ENCODE results near the gene GAL. TPM values are rescaled to one million over a fixed set of nuclear protein-coding genes. Genes with fewer than 3 reads are reported as not detected.
A peak's percentile ranks its signal among the peaks of the same experiment; 100 is the strongest.
"Not testable (repeated sequence)": the region's sequence is repeated elsewhere in the genome, so short reads cannot be mapped to it uniquely, and the experiment has no call there.

The GAL gene, protein sequence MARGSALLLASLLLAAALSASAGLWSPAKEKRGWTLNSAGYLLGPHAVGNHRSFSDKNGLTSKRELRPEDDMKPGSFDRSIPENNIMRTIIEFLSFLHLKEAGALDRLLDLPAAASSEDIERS
- total RNA-seq, result 0.30 TPM
- long read RNA-seq, result 0 reads

DNA sequence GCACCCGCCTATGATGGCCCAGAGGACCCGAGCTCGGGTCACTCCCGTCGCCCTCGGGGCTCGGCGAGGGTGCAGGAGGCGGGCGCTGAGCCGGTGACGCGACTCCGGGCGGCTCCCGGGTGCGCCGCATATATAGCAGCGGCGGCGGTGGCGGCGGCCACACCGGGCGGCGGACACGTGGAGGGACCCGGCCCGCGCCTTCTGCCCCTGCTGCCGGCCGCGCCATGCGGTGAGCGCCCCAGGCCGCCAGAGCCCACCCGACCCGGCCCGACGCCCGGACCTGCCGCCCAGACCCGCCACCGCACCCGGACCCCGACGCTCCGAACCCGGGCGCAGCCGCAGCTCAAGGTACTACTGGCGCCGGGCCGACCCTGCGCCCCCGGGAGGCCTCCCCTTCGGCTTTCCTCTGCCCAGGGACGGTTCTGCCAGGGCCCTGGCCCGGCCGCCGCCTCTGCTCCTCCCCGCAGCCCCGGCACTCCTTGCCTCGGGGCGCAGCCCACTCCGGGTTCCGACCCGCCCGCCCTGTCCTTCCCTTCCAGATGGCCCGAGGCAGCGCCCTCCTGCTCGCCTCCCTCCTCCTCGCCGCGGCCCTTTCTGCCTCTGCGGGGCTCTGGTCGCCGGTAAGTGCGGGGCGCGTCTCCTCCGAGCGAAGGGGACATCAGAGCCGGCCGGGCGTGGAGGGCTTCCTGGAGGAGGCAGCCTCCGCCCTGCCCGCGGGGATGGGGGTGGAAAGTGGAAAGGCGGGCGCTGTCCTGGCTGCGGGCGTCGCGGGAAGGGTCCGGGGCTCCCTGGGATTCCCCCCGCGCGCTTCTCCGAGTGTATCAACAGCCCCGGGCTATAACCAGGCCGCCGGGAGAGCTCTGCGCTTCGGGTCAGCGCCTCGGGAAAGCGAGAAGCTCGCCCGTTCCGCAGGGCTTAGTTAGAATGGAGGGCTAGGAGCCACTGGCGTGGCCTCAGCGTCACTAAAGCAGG lies at the start of gene GAL:
TSS of gene GAL (plus strand) at position 160 of the 972 bp plus-strand sequence. CDS start at position 540, 380 bp downstream.
- intact Hi-C loops (cut with DNase I), result no loop called here
- DNase-seq (ENCODE audit: low spot score), result peak; percentile 69

DNA sequence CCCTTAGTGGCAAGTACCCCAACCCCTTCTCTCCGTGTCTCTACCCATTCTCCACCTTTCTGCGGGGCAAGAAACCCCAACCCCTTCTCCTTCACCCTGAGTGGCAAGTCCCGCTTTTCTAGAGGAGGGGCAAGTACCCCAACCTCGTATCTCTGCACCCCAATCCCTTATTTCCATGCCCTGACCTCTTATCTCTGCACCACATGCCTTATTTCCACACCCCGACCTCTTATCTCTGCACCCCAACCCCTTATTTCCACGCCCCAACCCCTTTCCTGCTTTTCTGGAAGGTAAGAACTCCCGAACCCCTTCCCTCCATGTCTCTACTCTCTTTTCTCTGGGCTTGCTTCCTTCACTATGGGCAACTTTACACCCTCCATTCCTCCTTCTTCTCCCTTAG lies 49.7 kb upstream of the GAL start:
- intact Hi-C loops (cut with DNase I); DNase-seq (ENCODE audit: low spot score): not testable (repeated sequence)

DNA sequence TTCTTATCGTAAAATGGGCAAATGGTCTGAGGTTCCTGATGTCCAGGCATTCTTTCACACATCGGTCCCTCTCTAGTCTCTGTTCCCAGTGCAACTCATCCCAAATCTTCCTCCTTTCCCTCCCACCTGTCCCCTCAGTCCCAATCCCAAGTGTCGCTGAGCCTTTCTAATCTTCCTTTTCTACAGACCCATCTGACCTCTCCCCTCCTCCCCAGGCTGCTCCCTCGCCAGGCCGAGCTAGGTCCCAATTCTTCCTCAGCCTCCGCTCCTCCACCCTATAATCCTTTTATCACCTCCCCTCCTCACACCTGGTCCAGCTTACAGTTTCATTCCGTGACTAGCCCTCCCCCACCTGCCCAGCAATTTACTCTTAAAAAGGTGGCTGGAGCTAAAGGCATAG lies 49.2 kb upstream of the GAL start:
- intact Hi-C loops (cut with DNase I); DNase-seq (ENCODE audit: low spot score): not testable (repeated sequence)

DNA sequence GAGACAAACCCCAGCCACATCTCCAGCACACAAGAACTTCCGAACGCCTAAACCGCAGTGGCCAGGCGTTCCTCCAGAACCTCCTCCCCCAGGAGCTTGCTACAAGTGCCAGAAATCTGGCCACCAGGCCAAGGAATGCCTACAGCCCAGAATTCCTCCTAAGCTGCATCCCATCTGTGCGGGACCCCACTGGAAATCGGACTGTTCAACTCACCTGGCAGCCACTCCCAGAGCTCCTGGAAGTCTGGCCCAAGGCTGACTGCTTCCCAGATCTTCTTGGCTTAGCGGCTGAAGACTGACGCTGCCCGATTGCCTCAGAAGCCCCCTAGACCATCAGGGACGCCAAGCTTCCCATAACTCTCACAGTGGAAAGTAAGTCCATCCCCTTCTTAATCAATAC lies 48.5 kb upstream of the GAL start:
- intact Hi-C loops (cut with DNase I), result not testable (repeated sequence)

DNA sequence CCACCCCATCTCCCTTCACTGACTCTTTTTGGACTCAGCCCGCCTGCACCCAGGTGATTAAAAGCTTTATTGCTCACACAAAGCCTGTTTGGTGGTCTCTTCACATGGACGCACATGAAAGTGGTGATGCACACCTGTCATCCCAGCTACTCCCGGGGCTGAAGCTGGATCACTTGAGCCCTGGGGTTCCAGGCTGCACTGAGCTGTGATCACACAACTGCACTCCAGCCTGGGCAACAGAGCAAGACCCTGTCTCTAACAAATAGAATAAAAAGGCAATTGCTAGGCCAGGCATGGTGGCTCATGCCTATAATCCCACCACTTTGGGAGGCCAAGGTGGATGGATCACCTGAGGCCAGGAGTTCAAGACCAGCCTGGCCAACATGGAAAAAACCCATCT lies 45.0 kb upstream of the GAL start:
- DNase-seq (ENCODE audit: low spot score); intact Hi-C loops (cut with DNase I): not testable (repeated sequence)

More for the DNA sequence above, 48.5 kb upstream of the GAL start:
- DNase-seq (ENCODE audit: low spot score), result not testable (repeated sequence)

DNA sequence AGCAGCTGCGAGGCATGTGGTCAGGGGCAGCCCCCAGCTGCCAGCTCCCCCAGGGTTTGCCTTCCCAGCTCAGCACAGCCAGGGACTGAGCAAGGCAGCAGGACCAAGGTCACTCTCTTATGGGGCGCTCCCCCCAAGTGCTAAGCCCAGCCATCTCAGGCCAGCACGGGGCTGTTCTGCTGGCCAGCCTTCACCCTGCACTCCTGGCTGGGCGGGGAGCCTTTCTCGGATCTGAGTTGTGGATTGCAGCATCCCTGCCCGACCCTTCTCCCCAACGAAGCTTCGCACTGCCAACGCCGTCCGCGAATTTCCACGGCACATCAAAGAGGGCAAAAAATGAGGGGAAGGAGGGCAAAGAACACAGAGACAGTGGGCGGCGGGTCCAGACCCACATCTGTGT lies 42.5 kb upstream of the GAL start:
- DNase-seq (ENCODE audit: low spot score), result no peak
- intact Hi-C loops (cut with DNase I), result loop anchor here (10.0 kb wide), 1 partner anchor 223 kb away; no protein-coding TSS in a partner anchor

DNA sequence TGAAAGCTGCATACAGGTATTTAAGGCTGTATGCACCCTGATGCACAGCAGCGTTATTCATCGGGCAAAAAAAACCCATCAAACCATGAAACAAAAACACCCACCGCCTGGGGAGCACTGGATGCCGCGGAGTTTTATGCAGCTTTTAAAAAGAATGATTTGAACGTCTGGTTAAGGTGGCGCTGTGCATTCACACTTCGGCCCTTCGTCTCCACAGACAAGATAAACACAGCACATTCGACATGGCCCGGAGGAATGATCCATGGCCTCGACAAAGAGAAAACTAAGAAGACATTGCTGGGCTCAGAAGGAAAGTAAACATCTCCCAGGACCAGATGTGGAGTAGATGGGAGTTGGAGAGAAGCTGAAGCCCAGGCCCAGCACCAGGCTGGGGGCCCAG lies 40.8 kb upstream of the GAL start:
- DNase-seq (ENCODE audit: low spot score), result no peak
- intact Hi-C loops (cut with DNase I), result loop anchor here (10.0 kb wide), 1 partner anchor 221 kb away; no protein-coding TSS in a partner anchor

DNA sequence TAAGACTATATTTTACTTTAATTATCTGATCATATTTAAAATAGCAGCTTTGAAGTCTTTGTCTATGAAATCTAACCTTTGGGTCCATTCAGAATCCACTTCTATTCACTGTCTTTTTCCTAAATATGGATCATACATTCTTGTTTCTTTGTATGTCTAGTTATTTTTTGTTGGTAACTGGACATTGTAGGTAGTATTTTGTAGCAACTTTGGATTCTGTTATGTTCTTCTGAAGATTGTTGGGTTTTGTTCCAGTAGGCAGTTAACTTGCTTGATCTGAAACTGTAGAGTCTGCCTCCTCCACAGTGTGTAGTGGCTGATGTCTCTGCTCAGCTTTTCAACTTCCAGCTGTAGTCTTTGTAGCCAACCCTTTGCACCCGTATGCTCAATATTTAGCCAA lies 37.5 kb upstream of the GAL start:
- intact Hi-C loops (cut with DNase I), result loop anchor here (10.0 kb wide), 1 partner anchor 218 kb away; no protein-coding TSS in a partner anchor
- DNase-seq (ENCODE audit: low spot score), result no peak

DNA sequence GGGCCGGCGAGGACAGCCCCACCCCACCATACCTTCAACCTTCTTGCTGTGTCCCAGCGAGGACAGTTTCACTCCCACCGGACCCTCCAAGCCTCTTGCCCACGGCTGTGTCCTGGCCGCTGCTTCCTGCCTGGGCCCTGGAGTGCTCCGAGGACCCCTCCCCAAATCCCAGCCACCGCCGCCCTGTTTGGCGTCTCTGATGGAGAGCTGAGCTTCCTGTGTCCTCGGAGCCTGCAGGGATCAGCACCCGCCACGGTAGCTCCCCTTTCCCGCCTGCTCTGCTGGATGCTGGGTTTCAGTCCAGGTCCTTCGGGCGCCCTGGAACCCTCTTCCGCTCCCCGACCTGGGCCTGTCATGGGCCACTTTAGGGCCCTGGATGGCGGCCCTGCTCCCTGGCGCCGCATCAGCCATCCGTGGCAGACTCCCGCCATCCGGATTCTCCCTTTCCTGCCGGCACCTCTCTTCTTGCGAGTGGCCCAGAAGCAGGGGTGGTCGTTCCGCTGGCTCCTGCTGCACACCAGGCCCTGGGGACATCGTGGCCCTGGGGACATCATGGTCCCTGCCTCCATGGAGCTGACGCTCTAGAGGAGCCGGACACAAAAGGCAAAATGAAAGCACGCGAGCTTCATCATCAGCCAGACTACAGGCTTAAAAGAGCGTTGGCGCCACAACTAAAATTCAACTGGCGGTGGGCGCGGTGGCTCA lies 34.3 kb upstream of the GAL start:
- intact Hi-C loops (cut with DNase I), result loop anchor here (10.0 kb wide), 1 partner anchor 215 kb away; no protein-coding TSS in a partner anchor
- DNase-seq (ENCODE audit: low spot score), result peak; percentile 63

DNA sequence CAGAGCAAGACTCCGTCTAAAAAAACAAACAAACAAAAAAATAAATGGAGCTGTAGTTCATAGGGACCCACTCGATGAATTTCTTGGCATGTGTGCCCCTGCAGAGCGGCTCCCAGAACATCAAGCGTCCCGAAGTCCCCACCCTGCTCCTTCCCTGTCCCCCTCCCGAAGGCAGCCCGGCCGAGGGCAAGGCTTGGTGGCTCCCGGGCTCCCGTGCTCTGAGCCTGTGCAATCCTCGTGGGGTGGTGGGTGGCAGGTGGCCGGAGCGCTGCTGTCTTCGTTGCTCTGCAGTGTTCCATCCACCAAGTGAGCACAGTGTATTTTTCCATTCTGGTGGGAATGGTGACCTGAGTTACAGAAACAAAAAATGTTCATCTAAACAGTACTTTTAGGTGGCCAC lies 33.5 kb upstream of the GAL start:
- no peak for DNase-seq (ENCODE audit: low spot score)
- intact Hi-C loops (cut with DNase I), result no loop called here

DNA sequence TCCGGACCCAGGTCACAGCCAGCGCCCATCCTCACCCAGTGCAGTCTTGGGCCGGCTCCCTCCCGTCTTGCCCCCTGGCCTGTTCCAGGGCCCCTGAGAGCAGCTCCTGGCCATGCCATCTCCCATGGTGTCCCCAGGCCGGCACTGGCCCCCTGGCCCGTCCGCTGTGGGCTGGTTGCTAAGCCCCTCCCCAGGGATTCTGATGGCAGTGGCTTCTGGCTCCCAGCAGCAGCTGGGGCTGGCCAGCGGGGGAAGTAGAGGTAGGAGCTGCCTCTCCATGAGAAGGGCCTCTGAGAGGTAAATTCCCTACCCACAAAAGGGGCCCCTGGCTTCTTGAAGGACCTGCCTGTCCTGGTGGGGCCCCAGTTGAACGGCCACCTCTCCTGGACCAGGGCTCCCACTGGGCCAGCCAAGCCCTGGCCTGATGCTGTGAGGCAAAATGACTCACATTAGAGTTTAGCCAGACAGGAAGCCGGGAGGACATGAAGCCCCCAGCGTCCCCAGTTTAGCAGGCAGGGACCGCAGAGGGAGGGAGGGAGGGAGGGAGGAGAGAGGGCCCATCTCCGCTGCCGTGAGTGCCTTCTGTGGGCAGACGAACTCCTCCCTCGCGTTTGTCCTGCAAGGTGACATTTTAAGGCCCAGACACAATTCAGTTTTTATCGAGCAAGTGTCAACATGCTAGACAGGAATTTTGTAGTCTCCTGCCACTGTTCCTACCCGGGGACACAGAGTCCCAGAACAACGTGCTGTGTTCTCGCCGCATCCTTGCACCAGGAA lies 32.9 kb upstream of the GAL start:
- intact Hi-C loops (cut with DNase I), result no loop called here
- no peak for DNase-seq (ENCODE audit: low spot score)

DNA sequence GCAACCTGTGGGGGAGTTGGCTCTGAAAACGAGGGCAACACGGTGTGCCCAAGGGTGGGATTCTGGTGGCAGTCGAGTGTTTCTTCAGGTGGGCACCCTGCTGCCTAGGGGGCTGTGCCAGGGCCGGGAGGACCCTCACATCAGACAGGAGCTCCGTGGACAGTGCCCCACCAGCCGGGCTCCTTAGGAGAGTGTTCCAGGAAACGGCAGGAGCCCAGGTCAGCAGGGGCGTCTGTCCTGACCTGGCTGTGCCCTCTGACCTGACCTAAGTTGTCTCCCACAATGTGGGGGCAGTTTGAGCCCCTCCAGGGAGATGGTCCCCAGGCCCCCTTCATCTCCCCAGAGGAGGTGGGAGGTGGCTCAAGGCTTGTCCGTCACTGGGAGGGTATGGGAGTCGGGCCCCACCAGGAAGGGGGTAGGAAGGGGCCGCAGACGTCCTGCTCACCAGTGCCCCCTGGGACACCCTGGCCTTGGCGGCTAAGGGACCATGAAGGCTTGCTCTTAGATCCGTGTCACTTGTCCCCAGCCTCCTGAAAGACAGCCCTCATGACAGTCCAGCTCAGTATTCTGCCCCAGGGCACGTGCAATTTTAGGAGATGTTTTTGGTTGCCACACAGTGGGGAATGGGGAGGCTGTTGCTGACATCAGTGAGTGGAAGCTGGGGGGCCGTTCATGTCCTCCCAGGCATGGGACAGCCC lies 32.2 kb upstream of the GAL start:
- no peak for DNase-seq (ENCODE audit: low spot score)
- intact Hi-C loops (cut with DNase I), result no loop called here

DNA sequence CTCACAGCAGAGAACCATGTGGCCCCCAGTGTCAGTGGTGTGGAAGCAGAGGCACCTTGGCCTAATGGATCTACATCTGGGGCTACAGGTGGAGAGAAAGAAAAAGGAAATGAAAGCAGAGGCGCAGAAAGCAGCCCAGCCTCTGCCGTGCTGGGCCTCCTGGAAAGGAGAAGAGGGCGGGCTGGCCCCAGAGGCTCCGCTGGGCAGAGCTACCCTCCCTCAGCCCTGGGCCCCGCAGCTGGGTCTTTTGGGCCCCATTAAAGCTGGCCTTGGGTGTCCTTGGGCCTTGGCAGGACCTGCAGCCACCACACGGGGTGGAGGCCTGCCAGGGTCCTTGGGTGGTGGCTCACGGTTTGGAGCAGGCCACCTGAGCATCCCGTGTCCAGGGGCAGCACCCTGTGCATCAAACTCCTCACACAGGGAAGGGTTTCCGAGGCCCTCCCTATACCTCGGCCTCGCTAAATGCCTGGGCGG lies 31.6 kb upstream of the GAL start:
- intact Hi-C loops (cut with DNase I), result no loop called here
- peak; percentile 60 for DNase-seq (ENCODE audit: low spot score)

DNA sequence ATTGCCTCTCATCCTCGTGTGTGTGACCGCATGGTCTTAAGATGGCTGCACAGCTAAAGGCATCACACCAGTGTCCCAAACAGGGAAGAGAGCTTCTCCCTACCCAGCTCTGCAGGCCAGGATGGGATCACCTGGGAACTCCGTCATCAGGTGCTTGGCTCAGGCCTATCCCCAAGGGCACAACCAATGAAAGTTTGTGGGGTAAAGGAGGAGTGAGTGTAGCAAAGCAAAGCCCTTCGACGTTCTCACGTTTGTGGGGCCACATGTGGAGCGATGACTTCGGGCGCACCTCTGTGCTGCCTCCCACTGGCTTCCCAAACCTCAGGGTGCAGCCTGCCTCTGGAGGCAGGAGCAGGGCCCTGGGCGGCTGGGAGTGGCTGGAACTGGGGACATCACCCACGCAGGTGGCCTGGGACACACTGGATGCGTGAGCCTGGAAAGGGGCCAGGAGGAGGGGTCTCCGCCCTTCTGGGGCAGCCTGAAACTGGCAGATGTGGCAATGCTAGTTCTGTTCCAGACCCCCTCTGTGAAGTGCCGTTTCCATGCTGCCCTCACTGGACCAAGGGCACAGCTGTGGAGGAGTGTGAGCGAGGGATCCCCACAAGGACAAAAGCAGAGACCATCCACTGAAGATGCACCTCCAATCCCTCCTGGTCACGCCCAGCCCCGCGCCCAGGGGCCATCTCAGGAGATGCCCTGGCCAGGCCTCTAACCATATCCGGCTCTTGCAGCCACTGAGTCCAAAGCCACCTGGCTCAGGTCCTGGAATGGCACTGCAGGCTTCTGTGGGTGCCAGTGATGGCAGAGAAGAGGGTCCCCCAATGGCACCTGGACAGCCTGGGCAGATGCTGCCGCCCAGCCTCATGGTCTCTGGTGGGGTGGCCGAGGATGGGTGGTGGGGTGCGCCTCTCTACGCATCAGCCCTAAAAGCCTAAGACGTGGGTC lies 30.6 kb upstream of the GAL start:
- intact Hi-C loops (cut with DNase I), result no loop called here
- DNase-seq (ENCODE audit: low spot score), result peak; percentile 53

DNA sequence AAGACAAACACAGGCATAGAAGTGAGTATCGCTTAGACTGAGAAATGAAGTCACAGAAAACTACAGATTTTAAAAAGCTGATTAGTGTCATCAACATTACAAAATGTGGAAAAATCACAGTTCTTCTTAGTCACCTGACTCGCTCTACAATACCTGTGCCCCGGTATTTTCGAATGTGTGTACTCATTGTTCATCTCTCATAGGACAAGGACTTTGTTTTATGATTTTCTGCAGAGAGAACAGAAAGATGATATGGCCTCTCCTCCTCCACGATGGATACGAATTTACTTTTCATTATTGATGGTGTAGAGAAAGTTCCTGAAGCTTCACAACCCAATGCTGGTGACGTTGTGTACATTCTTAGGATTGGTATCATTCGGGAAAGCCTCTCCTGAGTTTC lies 29.4 kb upstream of the GAL start:
- intact Hi-C loops (cut with DNase I), result no loop called here
- no peak for DNase-seq (ENCODE audit: low spot score)

DNA sequence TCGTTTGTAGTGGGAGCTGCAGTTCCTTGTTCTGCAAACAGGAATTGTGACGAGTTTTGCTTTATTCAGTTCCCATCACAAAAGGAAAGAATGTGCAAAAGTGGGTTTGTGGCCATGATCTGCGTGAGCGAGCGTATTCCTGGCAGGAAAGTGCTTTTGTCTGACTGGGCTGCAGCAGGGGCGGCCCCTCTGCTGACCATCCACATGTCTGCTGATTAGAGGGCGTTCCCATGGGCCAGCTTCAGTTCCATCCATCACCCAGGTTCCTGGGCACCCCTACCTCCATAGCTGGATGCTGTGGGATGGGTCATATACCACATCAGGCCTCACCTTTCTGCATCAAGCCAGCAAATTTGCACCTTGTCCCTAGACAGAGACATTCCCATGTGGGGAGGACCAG lies 28.9 kb upstream of the GAL start:
- intact Hi-C loops (cut with DNase I), result no loop called here
- peak; percentile 51 for DNase-seq (ENCODE audit: low spot score)

DNA sequence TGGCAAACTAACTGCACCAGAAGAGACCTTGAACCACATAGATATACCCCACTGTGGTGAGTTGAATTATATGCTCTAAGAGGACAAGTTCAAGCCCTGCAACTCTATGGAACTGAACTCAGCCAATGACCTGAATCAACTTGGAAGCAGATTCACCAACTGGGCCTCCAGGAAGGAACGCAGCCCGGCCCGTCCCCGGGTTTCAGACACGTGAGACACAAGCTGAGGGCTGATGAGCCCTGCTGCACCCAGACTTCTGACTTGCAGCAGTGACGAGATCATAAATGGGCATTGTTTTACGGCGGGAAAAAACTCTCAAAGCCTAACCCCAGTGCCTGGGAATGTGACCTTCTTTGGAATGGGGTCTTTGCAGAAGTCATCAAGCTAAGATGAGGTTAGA lies 28.5 kb upstream of the GAL start:
- DNase-seq (ENCODE audit: low spot score), result no peak
- intact Hi-C loops (cut with DNase I), result no loop called here

Measured in cardiac septum (tissue), 1 donor.